Endometrial microvascular endothelial cells (primary cell): ENCODE results near the gene TMEM163. TPM values are rescaled to one million over a fixed set of nuclear protein-coding genes. Genes with fewer than 3 reads are reported as not detected.

Experiments used
- in situ Hi-C: cut with HindIII; loops from 2 replicates; pipeline ENCODE4 v1.10.0; 2017; ENCODE audit warnings: low sequenced_read_pairs, low pct_unique_long_range_greater_than_20kb; ENCODE audit errors: inconsistent ontology term
- total RNA-seq: library from RNA; depleted of rRNA; stranded (reverse); fragments of >200 nt; gene quantifications from one replicate; pipeline ENCODE4 v1.2.3, GENCODE V29; 2015; ENCODE audit errors: inconsistent ontology term

Gene TMEM163
- total RNA-seq, 1 donor from 2014 or later = 6.5 TPM

DNA sequence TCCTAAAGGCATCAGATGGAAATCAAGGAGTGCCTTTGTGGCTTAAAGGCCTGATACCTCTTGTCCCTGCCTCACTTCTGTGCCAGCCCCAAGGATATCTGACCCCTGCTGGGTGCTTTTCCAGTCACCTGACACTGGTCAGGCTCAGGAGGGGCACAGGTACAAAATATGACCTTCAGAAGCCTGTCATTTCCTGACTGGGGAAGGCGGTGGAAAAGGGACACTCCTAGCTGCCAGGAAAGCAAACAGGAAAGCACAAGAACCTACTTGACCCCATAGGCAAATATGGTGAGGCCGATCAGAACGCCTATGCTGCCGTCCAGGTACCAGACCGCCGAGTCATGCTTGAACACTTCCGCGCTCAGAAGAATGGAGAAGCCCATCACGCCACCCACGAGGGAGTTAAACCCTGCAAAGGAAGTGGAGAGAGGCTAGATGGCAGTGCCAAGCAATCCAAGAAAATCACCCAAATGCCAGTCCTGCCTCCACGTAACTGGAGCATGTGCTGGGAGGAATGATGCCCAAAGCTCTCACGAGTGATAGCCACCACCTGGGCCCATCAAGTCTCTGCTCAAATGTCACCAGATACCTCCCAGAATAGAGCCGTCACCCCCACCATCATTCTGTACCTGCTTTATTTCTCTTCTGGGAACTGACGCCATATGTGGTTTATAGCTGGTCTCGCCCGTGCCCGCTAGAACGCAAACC is 260.9 kb downstream of the TMEM163 start:
- in situ Hi-C loops = no loop called here

DNA sequence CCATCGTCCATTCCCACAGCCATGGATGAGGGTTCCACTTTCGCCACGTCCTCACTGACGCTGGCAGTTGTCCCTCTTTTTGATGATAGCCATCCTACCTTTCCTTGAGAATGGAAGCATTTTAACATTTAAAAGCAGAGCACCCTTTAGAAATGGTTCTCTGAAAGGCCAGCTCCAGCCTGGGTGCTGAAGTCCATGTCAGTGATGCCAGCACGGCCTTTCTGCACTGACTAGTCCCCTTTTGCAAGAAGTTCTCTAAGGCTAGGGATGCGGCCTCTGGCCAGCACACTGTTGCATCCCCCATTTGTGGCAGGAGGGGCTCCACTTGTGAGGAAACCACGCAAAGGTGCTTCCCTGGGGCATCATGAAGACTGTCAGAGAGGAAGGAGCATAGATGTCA is 261.4 kb downstream of the TMEM163 start:
- in situ Hi-C loops = no loop called here

GRCh38 chr2:134455426-134455825 is 263.4 kb downstream of the TMEM163 start:
- in situ Hi-C loops = no loop called here

- in situ Hi-C loops = no loop called here
These were observed 263.9 kb downstream of the TMEM163 start for GRCh38 chr2:134454931-134455330.

DNA sequence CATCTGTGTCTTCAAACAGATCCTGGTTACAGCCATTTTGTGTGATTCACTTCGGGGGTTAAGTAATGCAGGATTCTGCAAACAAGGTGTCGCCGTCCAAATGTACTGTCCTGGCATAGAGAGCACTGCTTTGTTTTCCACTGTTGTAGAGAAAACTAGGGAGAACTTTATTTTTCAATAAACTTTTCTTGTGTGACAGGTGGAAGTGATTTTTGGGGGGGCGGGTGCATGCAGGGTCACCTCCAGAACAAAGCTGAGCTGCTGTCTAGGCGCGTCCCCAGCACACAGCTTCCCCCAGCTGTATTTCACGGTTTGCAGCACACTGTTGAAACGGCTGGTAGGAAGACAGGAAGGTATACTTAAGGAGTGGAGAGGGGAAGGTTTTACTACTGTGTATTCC is 264.4 kb downstream of the TMEM163 start:
- in situ Hi-C loops = no loop called here

DNA sequence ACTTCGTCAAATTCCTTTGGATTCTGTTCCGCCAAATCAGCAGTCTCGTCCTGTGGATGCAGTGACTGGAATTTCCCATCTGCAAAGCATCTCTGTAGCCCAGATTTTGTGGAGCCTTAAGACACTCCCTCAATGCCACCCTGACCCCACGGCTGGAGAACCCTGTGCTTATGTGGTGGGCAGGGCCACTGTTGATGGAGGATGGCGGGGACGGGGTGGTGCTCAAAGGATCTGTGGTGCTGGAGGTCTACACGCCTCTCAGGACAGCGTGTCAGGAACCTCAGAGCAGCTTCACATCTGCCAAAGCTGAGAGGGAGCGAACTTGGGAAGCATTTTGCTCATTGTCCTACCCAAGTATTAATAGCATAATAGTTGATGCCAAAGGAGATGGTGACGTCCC is 264.8 kb downstream of the TMEM163 start:
- in situ Hi-C loops = no loop called here

DNA sequence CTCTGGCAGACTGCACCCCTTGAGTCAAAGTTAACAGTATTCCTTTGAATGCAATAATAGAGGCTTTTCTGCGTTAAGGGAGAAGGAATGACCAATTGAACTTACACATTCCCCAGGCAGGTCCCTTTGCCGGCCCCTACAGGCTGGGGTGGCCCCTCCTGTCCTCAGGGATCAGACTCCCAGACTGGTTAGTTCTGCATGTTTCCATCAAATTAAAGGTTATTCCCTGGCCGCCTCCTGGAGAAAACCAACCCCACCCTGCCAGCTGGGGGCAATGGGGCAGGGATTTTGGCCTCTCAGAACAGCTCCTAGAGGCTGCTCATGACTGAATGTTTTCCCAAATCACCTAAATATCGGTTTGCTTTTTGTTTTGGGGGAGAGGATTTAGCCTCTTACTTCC is 265.3 kb downstream of the TMEM163 start:
- in situ Hi-C loops = no loop called here

DNA sequence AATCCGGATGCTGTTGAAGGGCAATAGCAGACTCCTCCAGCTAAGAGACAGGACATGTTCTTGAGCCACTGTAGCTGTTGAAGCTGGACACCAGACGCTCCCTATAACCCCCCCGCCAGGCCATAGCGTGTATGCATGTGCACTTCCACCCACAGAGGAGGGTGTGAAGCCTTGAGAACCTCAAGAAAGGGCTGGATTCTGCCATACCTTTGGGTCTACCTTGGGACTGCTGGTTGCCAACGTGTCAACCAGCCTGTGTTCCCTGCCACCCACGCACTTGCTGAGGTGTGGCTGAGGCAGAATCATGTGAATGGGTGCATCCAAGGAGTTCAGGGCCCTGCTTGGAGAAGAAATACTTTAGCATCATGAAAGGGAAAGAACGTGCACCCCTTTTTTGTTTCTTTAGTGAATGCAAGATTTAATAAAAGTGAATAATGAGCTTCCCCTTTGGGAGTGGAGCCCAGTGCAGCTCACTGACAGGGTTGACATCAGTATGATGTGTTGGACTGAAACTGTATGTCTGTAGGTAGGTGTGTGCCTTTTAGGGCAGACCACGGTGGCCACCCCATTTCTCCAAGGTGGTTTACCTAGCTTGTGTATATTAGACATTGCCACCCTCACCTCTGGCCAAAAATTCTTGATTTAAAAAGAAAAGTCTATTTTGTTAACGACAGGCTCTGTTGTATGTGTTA is 266.6 kb downstream of the TMEM163 start:
- in situ Hi-C loops = no loop called here

- in situ Hi-C loops = no loop called here
These were observed 267.5 kb downstream of the TMEM163 start for GRCh38 chr2:134451347-134451630.

- in situ Hi-C loops = no loop called here
These were observed 268.9 kb downstream of the TMEM163 start for GRCh38 chr2:134449751-134450513.

GRCh38 chr2:134449157-134449556 is 269.6 kb downstream of the TMEM163 start:
- in situ Hi-C loops = no loop called here

- in situ Hi-C loops = no loop called here
These were observed 270.1 kb downstream of the TMEM163 start for GRCh38 chr2:134448650-134449049.

DNA sequence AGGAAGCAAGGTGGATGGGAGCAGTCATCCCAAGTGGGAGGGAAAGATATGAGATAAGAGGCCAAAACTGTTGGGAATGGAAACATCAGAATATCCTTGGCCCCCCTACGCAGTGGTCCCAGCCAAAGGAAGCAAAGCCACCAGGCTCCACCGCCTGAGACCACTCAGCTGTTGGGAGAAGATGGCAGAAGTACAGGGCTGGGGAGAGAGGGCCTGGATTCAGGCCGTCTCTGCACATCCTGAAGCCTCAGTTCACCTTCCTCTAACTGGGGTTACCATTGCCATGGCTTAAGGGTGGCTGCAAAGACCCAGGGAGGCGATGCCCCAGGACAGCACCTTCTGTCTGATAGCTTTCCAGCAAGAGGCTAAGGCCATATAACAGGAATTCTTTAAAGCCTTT is 271.1 kb downstream of the TMEM163 start:
- in situ Hi-C loops = no loop called here

DNA sequence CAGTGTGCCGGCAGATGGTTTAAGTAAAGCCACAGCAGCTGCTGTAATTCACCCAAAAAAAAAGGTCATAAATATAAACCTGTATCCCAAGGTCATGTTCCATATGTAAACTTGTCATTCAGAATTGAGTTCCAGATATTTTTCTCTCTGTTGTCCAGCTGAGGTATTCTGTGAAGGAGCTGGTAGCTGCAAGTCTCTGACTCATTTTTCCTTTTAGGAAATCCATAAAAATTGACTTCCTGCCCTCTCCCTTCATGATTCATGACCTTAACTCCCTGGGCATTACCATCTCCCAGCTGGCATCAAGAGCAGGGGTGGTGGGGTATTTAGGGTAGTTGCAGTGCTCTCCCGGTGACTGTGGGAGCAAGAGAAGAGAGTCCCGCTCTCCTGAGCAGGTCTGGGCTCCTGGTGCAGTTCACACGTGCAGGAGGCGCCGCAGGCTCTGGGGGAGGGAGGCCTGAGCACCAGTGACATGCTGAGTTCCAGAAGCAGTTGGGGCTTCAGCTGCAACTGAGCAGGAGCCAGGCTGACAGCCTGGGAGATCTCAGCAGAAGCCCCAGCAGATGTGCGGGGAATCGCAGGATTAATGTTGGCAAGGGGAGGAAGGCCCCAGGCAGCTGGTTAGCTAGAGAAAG is 272.3 kb downstream of the TMEM163 start:
- in situ Hi-C loops = no loop called here

- in situ Hi-C loops = no loop called here
These were observed 272.8 kb downstream of the TMEM163 start for GRCh38 chr2:134445985-134446382.

DNA sequence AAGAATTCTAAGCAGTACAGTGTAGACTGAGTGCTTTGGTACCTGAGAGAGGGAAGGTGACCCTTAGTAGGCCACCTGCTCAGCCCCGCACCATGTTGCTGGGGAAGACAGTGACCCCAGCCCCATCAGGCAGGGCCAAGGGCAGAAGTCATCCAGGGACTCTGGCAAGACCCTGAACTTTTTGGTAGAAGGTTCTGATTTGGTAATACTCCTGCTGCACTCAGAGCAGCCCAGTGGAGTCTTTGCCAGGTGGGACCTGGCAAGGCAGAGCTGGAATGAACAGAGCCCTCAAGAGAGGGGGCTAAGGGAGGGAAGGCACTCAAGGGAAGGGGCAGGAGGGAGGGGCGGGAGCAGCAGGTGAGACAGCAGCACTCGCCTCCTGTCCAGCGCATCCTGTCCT is 273.7 kb downstream of the TMEM163 start:
- in situ Hi-C loops = no loop called here

DNA sequence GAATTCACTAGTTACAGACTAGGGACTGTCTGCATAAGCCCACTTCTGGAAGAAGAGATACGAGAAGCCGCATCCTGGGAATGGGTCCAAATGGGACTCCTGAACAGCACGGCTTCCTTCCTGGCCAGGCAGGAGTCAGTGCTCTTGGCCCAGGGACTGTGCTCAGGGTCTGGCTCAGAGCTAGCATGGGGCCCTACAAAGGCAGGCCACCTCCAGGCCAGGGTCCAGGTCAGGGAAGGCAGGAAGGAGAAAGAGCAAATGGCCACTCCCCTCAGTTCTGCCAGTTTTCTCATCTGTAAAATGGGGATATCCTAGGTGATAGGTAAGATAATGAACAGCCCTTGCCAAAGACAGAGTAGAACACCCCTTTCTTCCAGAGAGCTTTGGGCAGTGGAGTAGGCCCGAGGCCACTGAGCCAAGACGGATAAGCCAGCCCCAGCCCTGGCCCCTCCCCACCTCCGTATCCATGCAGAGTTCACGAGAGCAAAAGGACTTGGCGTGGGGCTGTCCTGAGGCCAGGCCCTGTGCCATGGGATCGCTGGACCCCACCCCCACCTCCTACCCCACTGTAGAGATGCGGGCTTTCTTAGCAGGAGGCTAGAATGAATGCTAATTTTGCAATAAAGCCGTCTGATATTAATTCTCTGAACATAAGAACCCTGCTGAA is 274.9 kb downstream of the TMEM163 start:
- in situ Hi-C loops = no loop called here

DNA sequence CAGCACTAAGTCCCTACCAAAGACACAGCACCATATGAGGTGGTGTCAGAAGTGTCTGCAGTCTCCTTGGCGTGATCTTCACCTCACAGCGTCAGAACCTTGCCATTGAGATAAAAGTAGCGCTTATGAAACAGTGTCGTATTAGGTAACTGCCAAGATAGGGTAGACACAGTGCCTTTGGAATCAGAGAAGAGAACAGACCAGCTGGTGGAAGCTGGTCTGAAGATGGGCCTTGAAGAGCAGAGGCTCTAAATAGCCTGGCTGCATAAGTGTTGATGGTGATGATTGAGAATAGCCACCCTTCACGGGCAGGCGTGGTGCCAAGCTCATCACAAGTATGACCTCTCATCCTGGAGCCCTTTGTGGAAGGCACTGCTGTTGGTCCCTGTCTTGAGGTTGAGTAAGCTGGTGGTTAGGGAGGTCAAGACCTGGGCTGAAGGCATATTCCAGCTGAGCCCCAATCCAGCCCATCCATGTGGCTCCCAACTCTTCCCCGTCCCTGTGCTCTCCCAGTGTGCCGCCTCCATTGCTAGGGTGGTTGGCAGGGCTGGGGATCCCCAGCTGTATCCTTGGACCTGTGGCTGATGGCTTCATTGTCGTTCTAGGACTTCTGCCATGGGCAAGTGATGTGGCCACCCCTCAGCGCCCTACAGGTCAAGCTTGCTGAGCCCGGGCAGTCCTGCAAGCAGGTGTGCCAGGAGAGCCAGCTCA is 277.5 kb downstream of the TMEM163 start:
- in situ Hi-C loops = no loop called here
